ENCODE data around the gene GIPC1.

The GIPC1 gene

DNA sequence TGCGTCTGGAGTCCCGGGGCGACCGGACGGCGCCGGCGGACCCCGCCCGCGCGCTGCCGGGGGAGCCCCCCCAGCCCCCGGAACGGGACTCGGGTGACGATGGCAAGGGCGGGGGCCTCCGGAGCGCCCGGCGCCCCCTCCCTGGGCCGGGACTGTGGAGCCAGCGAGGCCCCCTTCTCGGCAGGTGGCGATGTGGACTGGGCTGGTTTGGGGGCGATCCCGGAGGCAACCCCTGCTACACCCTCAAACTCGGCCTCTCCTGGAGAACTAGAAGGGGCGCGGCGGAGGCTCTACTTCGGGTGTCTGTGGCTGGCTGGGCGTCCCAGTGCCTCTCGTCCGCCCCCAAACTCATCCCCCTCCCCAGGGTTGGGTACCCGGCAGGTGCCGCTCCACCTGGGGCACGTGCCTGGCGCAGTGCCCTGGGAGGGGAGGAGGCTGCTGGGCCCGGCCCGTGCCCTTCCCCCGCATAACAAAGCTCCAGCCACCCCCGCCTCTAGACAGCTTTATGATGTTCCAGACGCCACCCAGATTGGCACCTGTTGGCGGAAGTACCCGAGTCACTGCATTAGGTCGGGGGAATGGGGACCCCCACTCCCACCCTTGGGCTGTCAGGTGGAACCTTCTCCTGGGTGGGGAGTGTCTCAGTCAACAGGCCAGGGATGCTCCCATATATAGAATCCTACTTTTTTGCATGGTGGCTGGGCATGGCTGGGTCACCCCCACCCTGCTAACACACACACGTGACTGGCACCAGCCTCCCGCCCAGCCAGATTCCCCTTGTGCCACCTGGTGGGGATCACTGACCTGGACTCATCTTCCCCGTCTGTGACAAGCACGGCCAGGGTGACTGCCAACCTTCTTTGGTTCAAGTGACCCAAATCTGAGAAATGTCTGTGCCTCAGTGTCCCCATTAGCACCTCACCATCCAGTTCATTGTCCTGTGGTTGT, 62.1 kb downstream of the GIPC1 start:
- peak; percentile 6 for DNase-seq

DNA sequence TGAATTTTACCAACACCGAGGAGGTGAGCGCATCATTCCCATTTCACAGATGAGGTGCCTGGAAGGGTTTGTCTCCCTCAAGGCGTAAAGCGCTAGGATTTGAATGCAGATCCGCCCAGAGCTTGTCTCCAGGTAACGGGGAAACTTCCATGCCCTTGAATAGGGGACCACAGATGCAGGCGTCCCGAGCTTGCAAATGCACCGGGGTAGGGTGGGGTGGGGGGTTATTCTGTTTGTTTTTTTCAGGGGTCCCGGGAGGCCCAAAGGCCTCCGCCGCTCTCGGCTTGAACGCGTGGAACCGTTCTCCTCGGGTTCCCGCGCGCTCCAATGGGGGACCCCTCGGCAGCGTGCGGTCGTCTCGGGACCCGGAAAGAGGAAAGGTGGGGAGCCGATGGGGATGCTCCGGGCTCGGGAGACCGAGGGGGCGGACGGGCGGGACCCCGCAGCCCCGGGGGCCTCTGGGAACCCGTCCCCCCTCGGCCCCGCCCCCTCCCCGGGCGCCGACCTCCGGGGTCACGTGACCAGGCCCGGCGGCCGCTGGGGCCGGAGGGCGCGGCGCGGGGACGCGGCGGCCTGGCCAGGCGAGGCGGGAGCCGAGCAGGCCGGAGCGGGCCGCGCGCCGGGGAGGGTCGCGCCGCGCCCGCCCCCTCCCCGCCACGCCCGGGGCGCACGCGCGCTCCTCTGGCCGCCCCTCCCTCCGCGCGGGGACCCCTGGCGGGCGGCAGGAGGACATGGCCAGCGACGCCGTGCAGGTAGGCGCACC, 63.0 kb downstream of the GIPC1 start, which contains the start of gene PKN1:
Gene PKN1, plus strand, starts transcription at position 516 of the 763 bp plus-strand sequence. Its CDS starts 216 bp downstream, at position 732.
- DNase-seq = peak; percentile 7

GRCh38 chr19:14430712-14431111, 65.2 kb downstream of the GIPC1 start:
- DNase-seq = no peak

GRCh38 chr19:14428882-14429416, 67.0 kb downstream of the GIPC1 start:
- no peak for DNase-seq
